ENCODE results near the gene KLHL12. TPM values are rescaled to one million over a fixed set of nuclear protein-coding genes. Genes with fewer than 3 reads are reported as not detected.

Gene KLHL12
- total RNA-seq, 1 donor from 2014 or later: 24.9 TPM

DNA sequence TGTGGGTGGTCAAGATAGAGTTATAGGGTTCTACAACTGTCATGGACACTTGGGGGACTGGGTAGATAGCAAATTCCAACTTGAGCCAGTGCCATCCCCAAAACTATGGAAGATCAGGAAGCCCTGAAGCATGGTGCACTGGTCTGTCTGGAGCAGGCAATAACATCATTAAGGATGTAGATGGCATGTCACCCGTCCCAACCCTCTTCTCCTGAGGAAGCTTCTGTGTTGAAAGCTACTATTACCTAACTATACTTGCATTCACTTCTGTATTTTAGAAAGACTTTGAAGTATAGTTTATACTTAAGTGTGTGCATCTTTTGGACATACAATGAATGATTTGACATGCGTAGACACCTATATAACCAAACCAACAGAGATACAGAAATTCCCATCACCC is 71.0 kb downstream of the KLHL12 start:
- FAIRE-seq: no peak
- Histone ChIP-seq H3K4me1 (ENCODE audit: insufficient read depth, low read length) (peaks cover 3% of the 10 kb centered on the region), H3K4me2 (ENCODE audit: low read length) (no peak overlapping the region), H3K79me2 (ENCODE audit: insufficient read depth, low read length) (no peaks in the 10 kb centered on the region), H3K9ac (ENCODE audit: low read length) (no peak overlapping the region), H3K4me3 (ENCODE audit: insufficient read depth, low read depth, low read length) (no peak overlapping the region), H2AFZ (ENCODE audit: low read depth, low read length) (no peak overlapping the region), H3K9me3 (ENCODE audit: insufficient read depth, low read depth, low read length) (no peaks in the 10 kb centered on the region), H4K20me1 (ENCODE audit: insufficient read depth, low read length) (no peaks in the 10 kb centered on the region), H3K36me3 (ENCODE audit: insufficient read depth, low read length) (no peaks in the 10 kb centered on the region), H3K27ac (ENCODE audit: low read depth, low read length) (no peak overlapping the region), H3K27me3 (ENCODE audit: insufficient read depth, low read length) (no peaks in the 10 kb centered on the region)
- Mint-ChIP-seq H3K9me3 (ENCODE audit: unreplicated experiment) (no peaks in the 10 kb centered on the region), H3K27me3 (ENCODE audit: low read depth, unreplicated experiment) (peaks cover 15% of the 10 kb centered on the region), H3K4me3 (ENCODE audit: unreplicated experiment) (no peak overlapping the region), H3K36me3 (ENCODE audit: low read depth, unreplicated experiment) (no peaks in the 10 kb centered on the region), H3K27ac (ENCODE audit: unreplicated experiment) (no peak overlapping the region), H3K4me1 (ENCODE audit: low read depth, unreplicated experiment) (no peaks in the 10 kb centered on the region)
- no peak for TF ChIP-seq EZH2 (IDR thresholded peaks at IDR 0.05; ENCODE audit: insufficient read depth, low read length)
- TF ChIP-seq, protein P1, sequence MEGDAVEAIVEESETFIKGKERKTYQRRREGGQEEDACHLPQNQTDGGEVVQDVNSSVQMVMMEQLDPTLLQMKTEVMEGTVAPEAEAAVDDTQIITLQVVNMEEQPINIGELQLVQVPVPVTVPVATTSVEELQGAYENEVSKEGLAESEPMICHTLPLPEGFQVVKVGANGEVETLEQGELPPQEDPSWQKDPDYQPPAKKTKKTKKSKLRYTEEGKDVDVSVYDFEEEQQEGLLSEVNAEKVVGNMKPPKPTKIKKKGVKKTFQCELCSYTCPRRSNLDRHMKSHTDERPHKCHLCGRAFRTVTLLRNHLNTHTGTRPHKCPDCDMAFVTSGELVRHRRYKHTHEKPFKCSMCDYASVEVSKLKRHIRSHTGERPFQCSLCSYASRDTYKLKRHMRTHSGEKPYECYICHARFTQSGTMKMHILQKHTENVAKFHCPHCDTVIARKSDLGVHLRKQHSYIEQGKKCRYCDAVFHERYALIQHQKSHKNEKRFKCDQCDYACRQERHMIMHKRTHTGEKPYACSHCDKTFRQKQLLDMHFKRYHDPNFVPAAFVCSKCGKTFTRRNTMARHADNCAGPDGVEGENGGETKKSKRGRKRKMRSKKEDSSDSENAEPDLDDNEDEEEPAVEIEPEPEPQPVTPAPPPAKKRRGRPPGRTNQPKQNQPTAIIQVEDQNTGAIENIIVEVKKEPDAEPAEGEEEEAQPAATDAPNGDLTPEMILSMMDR (IDR thresholded peaks at IDR 0.05; ENCODE audit: insufficient read depth, low read depth, low read length): no peak
- no peak for DNase-seq (ENCODE audit: low read depth)

GRCh38 chr1:202854787-202855186 is 72.2 kb downstream of the KLHL12 start:
- Histone ChIP-seq H2AFZ (ENCODE audit: low read depth, low read length) (no peak overlapping the region), H3K9ac (ENCODE audit: low read length) (no peak overlapping the region), H3K27me3 (ENCODE audit: insufficient read depth, low read length) (no peaks in the 10 kb centered on the region), H3K4me2 (ENCODE audit: low read length) (no peak overlapping the region), H3K4me1 (ENCODE audit: insufficient read depth, low read length) (no peaks in the 10 kb centered on the region), H3K4me3 (ENCODE audit: insufficient read depth, low read depth, low read length) (no peak overlapping the region), H3K79me2 (ENCODE audit: insufficient read depth, low read length) (no peaks in the 10 kb centered on the region), H3K9me3 (ENCODE audit: insufficient read depth, low read depth, low read length) (no peaks in the 10 kb centered on the region), H3K36me3 (ENCODE audit: insufficient read depth, low read length) (no peaks in the 10 kb centered on the region), H4K20me1 (ENCODE audit: insufficient read depth, low read length) (no peaks in the 10 kb centered on the region), H3K27ac (ENCODE audit: low read depth, low read length) (no peak overlapping the region)
- Mint-ChIP-seq H3K4me1 (ENCODE audit: low read depth, unreplicated experiment) (no peaks in the 10 kb centered on the region), H3K4me3 (ENCODE audit: unreplicated experiment) (no peak overlapping the region), H3K36me3 (ENCODE audit: low read depth, unreplicated experiment) (no peaks in the 10 kb centered on the region), H3K27me3 (ENCODE audit: low read depth, unreplicated experiment) (peaks cover 14% of the 10 kb centered on the region), H3K27ac (ENCODE audit: unreplicated experiment) (no peak overlapping the region), H3K9me3 (ENCODE audit: unreplicated experiment) (no peaks in the 10 kb centered on the region)
- DNase-seq (ENCODE audit: low read depth) (no peak), FAIRE-seq (no peak)
- TF ChIP-seq, protein P1 (IDR thresholded peaks at IDR 0.05; ENCODE audit: insufficient read depth, low read depth, low read length): no peak
- TF ChIP-seq EZH2 (IDR thresholded peaks at IDR 0.05; ENCODE audit: insufficient read depth, low read length): no peak

GRCh38 chr1:202852163-202852904 is 74.7 kb downstream of the KLHL12 start:
- peaks cover 6% of the 10 kb centered on the region for H3K4me1 Mint-ChIP-seq (ENCODE audit: low read depth, unreplicated experiment)

More at GRCh38 chr1:202852163-202852904, 74.7 kb downstream of the KLHL12 start:
- Histone ChIP-seq H3K4me2 (ENCODE audit: low read length) (no peak overlapping the region), H3K79me2 (ENCODE audit: insufficient read depth, low read length) (no peaks in the 10 kb centered on the region), H3K9ac (ENCODE audit: low read length) (no peak overlapping the region), H3K27me3 (ENCODE audit: insufficient read depth, low read length) (no peaks in the 10 kb centered on the region), H3K4me3 (ENCODE audit: insufficient read depth, low read depth, low read length) (no peak overlapping the region), H4K20me1 (ENCODE audit: insufficient read depth, low read length) (no peaks in the 10 kb centered on the region), H3K36me3 (ENCODE audit: insufficient read depth, low read length) (no peaks in the 10 kb centered on the region), H3K9me3 (ENCODE audit: insufficient read depth, low read depth, low read length) (no peaks in the 10 kb centered on the region), H2AFZ (ENCODE audit: low read depth, low read length) (peak overlapping the region; percentile 83), H3K4me1 (ENCODE audit: insufficient read depth, low read length) (no peaks in the 10 kb centered on the region), H3K27ac (ENCODE audit: low read depth, low read length) (no peak overlapping the region)
- TF ChIP-seq, protein P1 (IDR thresholded peaks at IDR 0.05; ENCODE audit: insufficient read depth, low read depth, low read length): peak; percentile 47
- TF ChIP-seq EZH2 (IDR thresholded peaks at IDR 0.05; ENCODE audit: insufficient read depth, low read length): no peak
- Mint-ChIP-seq H3K27ac (ENCODE audit: unreplicated experiment) (peak overlapping the region; percentile 20), H3K27me3 (ENCODE audit: low read depth, unreplicated experiment) (peaks cover 3% of the 10 kb centered on the region), H3K36me3 (ENCODE audit: low read depth, unreplicated experiment) (no peaks in the 10 kb centered on the region), H3K4me3 (ENCODE audit: unreplicated experiment) (no peak overlapping the region), H3K9me3 (ENCODE audit: unreplicated experiment) (no peaks in the 10 kb centered on the region)
- FAIRE-seq (no peak), DNase-seq (ENCODE audit: low read depth) (peak; percentile 36)

All from astrocyte (in vitro differentiated cells and primary cell).